Keratinocyte (primary cell): ENCODE data around the gene KANSL1. TPM values are rescaled to one million over a fixed set of nuclear protein-coding genes. Genes with fewer than 3 reads are reported as not detected.

Experiments
- DNase-seq: peaks from one replicate; pipeline ENCODE4 v3.0.0-alpha.2; 2011; ENCODE audit warnings: low read depth, missing footprints, low spot score
- FAIRE-seq: peaks from 2 replicates; lab custom pipeline; 2011; peaks lifted over from hg19 to GRCh38; lab: Jason Lieb, UNC
- H2AFZ ChIP-seq: 2 replicates; pipeline ENCODE4 v1.6.0; 2012; ENCODE audit warnings: low read length, control low read depth, inconsistent platforms; ENCODE audit not compliant: control insufficient read depth
- H3K27ac ChIP-seq: 2 replicates; pipeline ENCODE4 v1.5.1; 2011; ENCODE audit warnings: low read length; ENCODE audit not compliant: control insufficient read depth, insufficient read depth
- H3K27me3 ChIP-seq: 3 replicates; pipeline ENCODE4 v1.6.0; 2011; ENCODE audit warnings: low read length; ENCODE audit not compliant: control insufficient read depth, insufficient read depth; ENCODE audit errors: extremely low read depth
- H3K36me3 ChIP-seq, 2 experiments: 2 replicates in 1 of 2; 3 replicates in 1 of 2; pipeline ENCODE4 v1.5.1; 2011; ENCODE audit warnings: low read length in 2 of 2, mild to moderate bottlenecking in 1 of 2; ENCODE audit not compliant: control insufficient read depth in 2 of 2, insufficient read depth in 2 of 2; ENCODE audit errors: extremely low read depth in 1 of 2
- H3K4me1 ChIP-seq: 3 replicates; pipeline ENCODE4 v1.5.1; 2011; ENCODE audit warnings: low read length; ENCODE audit not compliant: control insufficient read depth, insufficient read depth; ENCODE audit errors: extremely low read depth
- H3K4me2 ChIP-seq: 3 replicates; pipeline ENCODE4 v1.6.0; 2011; ENCODE audit warnings: low read depth, low read length; ENCODE audit not compliant: control insufficient read depth, insufficient read depth; ENCODE audit errors: extremely low read depth
- H3K4me3 ChIP-seq, 3 experiments: fragments of 200-600 bp in 1 of 3; sonication (generic) in 1 of 3; 2 replicates in 2 of 3; 3 replicates in 1 of 3; pipeline ENCODE4 v1.5.1; 2011 to 2016; ENCODE audit warnings: low read length in 3 of 3, mild to moderate bottlenecking in 3 of 3, control low read depth in 2 of 3, inconsistent platforms in 1 of 3, low read depth in 1 of 3, mixed read lengths in 1 of 3, mixed run types in 1 of 3, moderate library complexity in 1 of 3; ENCODE audit not compliant: control insufficient read depth in 2 of 3, insufficient read depth in 2 of 3; ENCODE audit errors: extremely low read depth in 1 of 3
- H3K79me2 ChIP-seq: 2 replicates; pipeline ENCODE4 v1.6.0; 2012; ENCODE audit warnings: low read length; ENCODE audit not compliant: control insufficient read depth, insufficient read depth
- H3K9ac ChIP-seq: 3 replicates; pipeline ENCODE4 v1.6.0; 2011; ENCODE audit warnings: low read length; ENCODE audit not compliant: control insufficient read depth, insufficient read depth; ENCODE audit errors: extremely low read depth
- H3K9me1 ChIP-seq: 3 replicates; pipeline ENCODE4 v1.6.0; 2011; ENCODE audit warnings: low read length; ENCODE audit not compliant: control insufficient read depth, insufficient read depth; ENCODE audit errors: extremely low read depth
- H3K9me3 ChIP-seq: 2 replicates; pipeline ENCODE4 v1.5.1; 2012; ENCODE audit warnings: low read depth, low read length; ENCODE audit not compliant: control insufficient read depth
- H4K20me1 ChIP-seq: 3 replicates; pipeline ENCODE4 v1.6.0; 2011; ENCODE audit warnings: low read length; ENCODE audit not compliant: control insufficient read depth, insufficient read depth; ENCODE audit errors: extremely low read depth
- EZH2 ChIP-seq: IDR thresholded peaks from one replicate; pipeline ENCODE4 v1.6.1; 2012; ENCODE audit warnings: inconsistent platforms, mild to moderate bottlenecking, low read length, moderate library complexity
- dilution Hi-C: fragments of 300-500 bp; cut with MboI; formaldehyde crosslinking; loops from one replicate; pipeline ENCODE4 v1.7.0; 2020; ENCODE audit warnings: low sequenced_read_pairs; ENCODE audit not compliant: extremely low pct_ligation_motif_present
- polyA plus RNA-seq, 5 experiments: library from polyadenylated mRNA; depleted of rRNA in 3 of 5; stranded (reverse) in 3 of 5; stranded (forward) in 1 of 5; unstranded in 1 of 5; fragments of >200 nt; gene quantifications; 1 replicate in 1 of 5; 2 replicates in 3 of 5; 3 replicates in 1 of 5; pipeline versions ENCODE4 v1.2.1 to v1.2.3, GENCODE V29; 2011 to 2012; ENCODE audit warnings: missing spikeins in 2 of 5, low read depth in 1 of 5, low replicate concordance in 1 of 5
- TF ChIP-seq, protein P1 (sequence below), 3 experiments: IDR thresholded peaks in 1 of 3; conservative IDR thresholded peaks in 1 of 3; optimal IDR thresholded peaks in 1 of 3; 2 replicates in 2 of 3; 3 replicates in 1 of 3; pipeline versions ENCODE3 to v1.5.1; 2011; ENCODE audit warnings: low read length in 3 of 3, mild to moderate bottlenecking in 3 of 3, moderate library complexity in 2 of 3, control low read depth in 1 of 3, inconsistent platforms in 1 of 3; ENCODE audit not compliant: insufficient read depth in 2 of 3; ENCODE audit errors: extremely low read depth in 1 of 3

The KANSL1 gene
- polyA plus RNA-seq, 1 donor (not counting 4 experiments of a cell fraction or from before 2014, with no cell fraction given) = 17.6 TPM

DNA sequence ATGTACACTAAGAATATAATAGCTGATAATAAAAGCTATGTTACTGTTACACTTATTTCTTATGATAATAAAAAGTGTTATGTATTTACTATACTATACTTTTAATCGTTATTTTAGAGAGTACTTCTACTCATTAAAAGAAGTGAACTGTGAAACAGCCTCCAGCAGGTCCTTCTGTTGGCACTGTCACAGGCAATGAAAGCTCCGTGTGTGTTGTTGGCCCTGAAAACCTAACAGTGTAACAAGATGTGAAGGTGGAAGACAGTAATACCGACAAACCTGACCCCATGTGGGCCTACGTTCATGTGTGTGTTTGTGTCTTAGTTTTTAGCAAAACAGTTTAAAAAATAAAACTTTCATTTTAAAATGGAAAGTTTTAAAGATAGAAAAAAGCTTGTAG, 102.4 kb downstream of the KANSL1 start:
- no peak for TF ChIP-seq EZH2
- TF ChIP-seq, protein P1, sequence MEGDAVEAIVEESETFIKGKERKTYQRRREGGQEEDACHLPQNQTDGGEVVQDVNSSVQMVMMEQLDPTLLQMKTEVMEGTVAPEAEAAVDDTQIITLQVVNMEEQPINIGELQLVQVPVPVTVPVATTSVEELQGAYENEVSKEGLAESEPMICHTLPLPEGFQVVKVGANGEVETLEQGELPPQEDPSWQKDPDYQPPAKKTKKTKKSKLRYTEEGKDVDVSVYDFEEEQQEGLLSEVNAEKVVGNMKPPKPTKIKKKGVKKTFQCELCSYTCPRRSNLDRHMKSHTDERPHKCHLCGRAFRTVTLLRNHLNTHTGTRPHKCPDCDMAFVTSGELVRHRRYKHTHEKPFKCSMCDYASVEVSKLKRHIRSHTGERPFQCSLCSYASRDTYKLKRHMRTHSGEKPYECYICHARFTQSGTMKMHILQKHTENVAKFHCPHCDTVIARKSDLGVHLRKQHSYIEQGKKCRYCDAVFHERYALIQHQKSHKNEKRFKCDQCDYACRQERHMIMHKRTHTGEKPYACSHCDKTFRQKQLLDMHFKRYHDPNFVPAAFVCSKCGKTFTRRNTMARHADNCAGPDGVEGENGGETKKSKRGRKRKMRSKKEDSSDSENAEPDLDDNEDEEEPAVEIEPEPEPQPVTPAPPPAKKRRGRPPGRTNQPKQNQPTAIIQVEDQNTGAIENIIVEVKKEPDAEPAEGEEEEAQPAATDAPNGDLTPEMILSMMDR (optimal IDR thresholded peaks at IDR 0.05 in 1 of 3, IDR thresholded peaks at IDR 0.05 in 1 of 3, conservative IDR thresholded peaks at IDR 0.05 in 1 of 3; ENCODE audit: extremely low read depth in 1 of 3, insufficient read depth in 2 of 3, low read length in 3 of 3) = no peak
- DNase-seq = no peak
- H3K27ac ChIP-seq = no peak overlapping the region
- no peaks in the 10 kb centered on the region for H3K9me1 ChIP-seq
- H3K9ac ChIP-seq = no peak overlapping the region
- H3K4me3 ChIP-seq = no peak overlapping the region
- H3K27me3 ChIP-seq = no peaks in the 10 kb centered on the region
- peaks cover 8 to 10% of the 10 kb centered on the region in 2 experiments for H3K36me3 ChIP-seq
- peaks cover 44% of the 10 kb centered on the region for H3K79me2 ChIP-seq
- no peaks in the 10 kb centered on the region for H3K4me1 ChIP-seq
- no peak overlapping the region for H3K4me2 ChIP-seq
- no peak for FAIRE-seq
- H3K9me3 ChIP-seq = no peaks in the 10 kb centered on the region
- dilution Hi-C loops = no loop called here
- no peak overlapping the region for H2AFZ ChIP-seq
- H4K20me1 ChIP-seq = peaks cover 3% of the 10 kb centered on the region

DNA sequence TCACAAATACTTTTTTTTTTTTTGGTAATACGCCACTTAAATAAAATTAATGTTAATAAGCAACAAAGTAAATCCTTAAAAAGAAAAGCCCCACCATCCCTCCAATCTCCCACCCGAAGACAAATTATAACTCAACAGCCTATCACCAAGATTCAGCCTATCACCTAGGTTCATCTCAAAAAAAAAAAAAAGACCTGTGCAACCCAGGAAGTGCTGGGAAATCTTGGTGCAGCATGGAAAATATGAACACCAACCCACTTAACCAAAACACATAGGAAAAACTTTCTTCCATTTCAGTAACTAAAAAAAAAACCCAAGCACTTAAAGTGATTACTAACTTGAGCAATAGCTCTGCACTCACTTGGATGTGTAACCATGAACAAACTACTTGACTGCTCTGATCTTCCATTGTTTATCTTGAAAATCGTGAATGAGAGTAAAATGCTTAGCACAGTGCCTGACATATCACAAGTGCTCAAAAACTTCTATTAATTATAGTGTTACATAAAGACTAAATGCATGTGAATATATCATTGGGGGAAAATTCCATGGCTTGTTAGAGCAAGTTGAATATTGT, 103.8 kb downstream of the KANSL1 start:
- no peak for DNase-seq
- Histone ChIP-seq H3K4me3 (no peak overlapping the region), H3K9me1 (no peaks in the 10 kb centered on the region), H3K4me2 (no peak overlapping the region), H2AFZ (no peak overlapping the region), H4K20me1 (peaks cover 3% of the 10 kb centered on the region), H3K9me3 (no peaks in the 10 kb centered on the region), H3K27ac (no peak overlapping the region), H3K79me2 (peaks cover 47% of the 10 kb centered on the region), H3K27me3 (no peaks in the 10 kb centered on the region), H3K36me3 (peaks cover 8% of the 10 kb centered on the region in 2 experiments), H3K9ac (no peak overlapping the region), H3K4me1 (no peaks in the 10 kb centered on the region)
- dilution Hi-C loops = loop anchor here (5.0 kb wide), 1 partner anchor 33 kb away; no protein-coding TSS in a partner anchor
- FAIRE-seq = no peak
- no peak for TF ChIP-seq EZH2
- TF ChIP-seq, protein P1 (optimal IDR thresholded peaks at IDR 0.05 in 1 of 3, IDR thresholded peaks at IDR 0.05 in 1 of 3, conservative IDR thresholded peaks at IDR 0.05 in 1 of 3; ENCODE audit: extremely low read depth in 1 of 3, insufficient read depth in 2 of 3, low read length in 3 of 3) = no peak
